Kidney epithelial cell (primary cell): ENCODE results near the gene KASH5. TPM values are rescaled to one million over a fixed set of nuclear protein-coding genes. Genes with fewer than 3 reads are reported as not detected.

ENCODE experiments used
- DNase-seq: peaks from one replicate; pipeline ENCODE4 v3.0.0-alpha.2; 2010; ENCODE audit warnings: low read depth
- H3K27me3 ChIP-seq: 2 replicates; pipeline ENCODE4 v1.6.0; 2011; ENCODE audit warnings: low read length; ENCODE audit not compliant: control insufficient read depth, insufficient read depth
- H3K36me3 ChIP-seq: 2 replicates; pipeline ENCODE4 v1.5.1; 2011; ENCODE audit warnings: low read length; ENCODE audit not compliant: control insufficient read depth, insufficient read depth
- H3K4me3 ChIP-seq: 2 replicates; pipeline ENCODE4 v1.5.1; 2011; ENCODE audit warnings: low read depth, mild to moderate bottlenecking, control low read depth, low read length
- CTCF ChIP-seq: IDR thresholded peaks from 2 replicates; pipeline ENCODE4 v1.5.1; 2011; ENCODE audit warnings: mild to moderate bottlenecking, moderate library complexity, low read length, control low read depth, inconsistent platforms; ENCODE audit not compliant: insufficient read depth, poor library complexity, severe bottlenecking
- total RNA-seq: library from RNA; depleted of rRNA; stranded (reverse); fragments of >200 nt; gene quantifications from 2 replicates; pipeline ENCODE4 v1.2.3, GENCODE V29; 2015

KASH5 gene
- total RNA-seq, 1 donor from 2014 or later = not detected

GRCh38 chr19:49390929-49391359, 2.9 kb downstream of the KASH5 start:
- H3K4me3 ChIP-seq = no peak overlapping the region

GRCh38 chr19:49391581-49392399, 3.7 kb downstream of the KASH5 start:
- Histone ChIP-seq H3K4me3 (no peak overlapping the region), H3K27me3 (peaks cover 25% of the 10 kb centered on the region), H3K36me3 (no peaks in the 10 kb centered on the region)
- TF ChIP-seq CTCF = peak; percentile 91
- peak; percentile 19 for DNase-seq

More at GRCh38 chr19:49390929-49391359, 2.9 kb downstream of the KASH5 start:
- Histone ChIP-seq H3K27me3 (peaks cover 25% of the 10 kb centered on the region), H3K36me3 (no peaks in the 10 kb centered on the region)
- no peak for TF ChIP-seq CTCF
- DNase-seq = no peak

GRCh38 chr19:49393881-49394280, 5.8 kb downstream of the KASH5 start:
- TF ChIP-seq CTCF = no peak
- Histone ChIP-seq H3K4me3 (no peak overlapping the region), H3K36me3 (no peaks in the 10 kb centered on the region), H3K27me3 (peaks cover 32% of the 10 kb centered on the region)
- no peak for DNase-seq

GRCh38 chr19:49395581-49396407, 7.7 kb downstream of the KASH5 start:
- no peak for DNase-seq
- H3K4me3 ChIP-seq = no peak overlapping the region
- H3K36me3 ChIP-seq = no peaks in the 10 kb centered on the region
- TF ChIP-seq CTCF = no peak
- peaks cover 18% of the 10 kb centered on the region for H3K27me3 ChIP-seq

GRCh38 chr19:49396738-49397505, 8.9 kb downstream of the KASH5 start:
- Histone ChIP-seq H3K36me3 (no peaks in the 10 kb centered on the region), H3K27me3 (peaks cover 12% of the 10 kb centered on the region), H3K4me3 (no peak overlapping the region)
- no peak for TF ChIP-seq CTCF
- no peak for DNase-seq
